SJCRH30 (cell line): ENCODE measurements around the gene RNF25. TPM values are rescaled to one million over a fixed set of nuclear protein-coding genes. Genes with fewer than 3 reads are reported as not detected.
"Not testable (repeated sequence)": the region's sequence is repeated elsewhere in the genome, so short reads cannot be mapped to it uniquely, and the experiment has no call there.

Source experiments
- DNase-seq, 2 experiments: peaks; one replicate each; pipeline ENCODE4 v3.0.0-alpha.2; 2015 to 2020
- H3K27ac ChIP-seq: fragments of 250-450 bp; sonication (Bioruptor Pico); 2 replicates; pipeline ENCODE4 v1.5.1; 2020; ENCODE audit warnings: mild to moderate bottlenecking, moderate library complexity
- H3K27me3 ChIP-seq: fragments of 250-450 bp; sonication (Bioruptor Pico); 2 replicates; pipeline ENCODE4 v1.5.1; 2020; ENCODE audit warnings: mild to moderate bottlenecking, moderate library complexity
- H3K36me3 ChIP-seq: fragments of 250-450 bp; sonication (Bioruptor Pico); 2 replicates; pipeline ENCODE4 v1.5.1; 2020; ENCODE audit warnings: mild to moderate bottlenecking, moderate library complexity
- H3K4me1 ChIP-seq: fragments of 250-450 bp; sonication (Bioruptor Pico); 2 replicates; pipeline ENCODE4 v1.5.1; 2020; ENCODE audit warnings: mild to moderate bottlenecking, moderate library complexity
- H3K4me3 ChIP-seq: fragments of 250-450 bp; sonication (Bioruptor Pico); 2 replicates; pipeline ENCODE4 v1.5.1; 2020; ENCODE audit warnings: mild to moderate bottlenecking, moderate library complexity
- H3K9me3 ChIP-seq: fragments of 250-450 bp; sonication (Bioruptor Pico); replicated peaks from 2 replicates; pipeline ENCODE4 v1.5.1; 2020; ENCODE audit warnings: mild to moderate bottlenecking, moderate library complexity
- total RNA-seq: library from RNA; depleted of rRNA; stranded (reverse); fragments of >200 nt; shearing (Covaris generic); gene quantifications from 2 replicates; pipeline ENCODE4 v1.2.3, GENCODE V29; 2014

RNF25 gene
- total RNA-seq, 1 experiment from 2014 or later: 18.5 TPM

DNA sequence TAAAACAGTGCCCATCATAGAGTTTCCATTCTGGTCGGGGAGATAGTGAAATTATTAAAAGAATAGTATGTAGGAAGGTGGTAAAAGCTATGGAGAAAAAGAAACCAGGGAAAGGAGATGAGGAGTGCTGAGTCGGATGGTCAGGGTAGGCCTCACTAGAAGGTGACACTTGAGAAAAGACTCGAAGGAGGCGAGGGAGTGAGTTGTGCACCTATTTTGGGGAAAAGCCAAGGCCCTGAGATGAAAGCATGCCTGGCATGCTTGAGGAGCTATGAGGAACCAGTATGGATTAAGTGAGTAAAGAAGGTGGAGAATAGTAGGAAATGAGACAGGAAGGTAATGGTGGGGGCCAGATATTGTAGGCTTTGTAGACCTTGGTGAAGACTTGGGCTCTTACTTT, 31.5 kb upstream of the RNF25 start:
- Histone ChIP-seq H3K27me3 (no peaks in the 10 kb centered on the region), H3K4me3 (no peak overlapping the region), H3K4me1 (no peaks in the 10 kb centered on the region), H3K36me3 (no peaks in the 10 kb centered on the region), H3K27ac (no peak overlapping the region), H3K9me3 (no peaks in the 10 kb centered on the region)
- DNase-seq: no peak

- DNase-seq: no peak
- H3K36me3 ChIP-seq: no peaks in the 10 kb centered on the region
- no peaks in the 10 kb centered on the region for H3K4me1 ChIP-seq
- no peaks in the 10 kb centered on the region for H3K27me3 ChIP-seq
- H3K4me3 ChIP-seq: no peak overlapping the region
- no peak overlapping the region for H3K27ac ChIP-seq
- H3K9me3 ChIP-seq: no peaks in the 10 kb centered on the region
Measured at GRCh38 chr2:218701806-218702205, 30.0 kb upstream of the RNF25 start.

DNA sequence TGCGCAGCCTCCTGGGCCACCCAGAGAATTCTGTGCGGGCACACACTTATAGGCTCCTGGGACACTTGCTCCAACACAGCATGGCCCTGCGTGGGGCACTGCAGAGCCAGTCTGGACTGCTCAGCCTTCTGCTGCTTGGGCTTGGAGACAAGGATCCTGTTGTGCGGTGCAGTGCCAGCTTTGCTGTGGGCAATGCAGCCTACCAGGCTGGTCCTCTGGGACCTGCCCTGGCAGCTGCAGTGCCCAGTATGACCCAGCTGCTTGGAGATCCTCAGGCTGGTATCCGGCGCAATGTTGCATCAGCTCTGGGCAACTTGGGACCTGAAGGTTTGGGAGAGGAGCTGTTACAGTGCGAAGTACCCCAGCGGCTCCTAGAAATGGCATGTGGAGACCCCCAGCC, 27.1 kb upstream of the RNF25 start:
- H3K4me1 ChIP-seq: no peaks in the 10 kb centered on the region
- DNase-seq: no peak
- H3K9me3 ChIP-seq: no peaks in the 10 kb centered on the region
- no peak overlapping the region for H3K4me3 ChIP-seq
- H3K27me3 ChIP-seq: no peaks in the 10 kb centered on the region
- no peak overlapping the region for H3K27ac ChIP-seq
- peaks cover under 1% of the 10 kb centered on the region; the same call in 1 of the 2 replicates for H3K36me3 ChIP-seq

GRCh38 chr2:218694405-218695145, 22.8 kb upstream of the RNF25 start:
- H3K4me3 ChIP-seq: no peak overlapping the region
- no peaks in the 10 kb centered on the region for H3K4me1 ChIP-seq
- no peaks in the 10 kb centered on the region for H3K27me3 ChIP-seq
- no peaks in the 10 kb centered on the region for H3K9me3 ChIP-seq
- H3K36me3 ChIP-seq: peaks cover 5% of the 10 kb centered on the region
- no peak for DNase-seq
- no peak overlapping the region for H3K27ac ChIP-seq

DNA sequence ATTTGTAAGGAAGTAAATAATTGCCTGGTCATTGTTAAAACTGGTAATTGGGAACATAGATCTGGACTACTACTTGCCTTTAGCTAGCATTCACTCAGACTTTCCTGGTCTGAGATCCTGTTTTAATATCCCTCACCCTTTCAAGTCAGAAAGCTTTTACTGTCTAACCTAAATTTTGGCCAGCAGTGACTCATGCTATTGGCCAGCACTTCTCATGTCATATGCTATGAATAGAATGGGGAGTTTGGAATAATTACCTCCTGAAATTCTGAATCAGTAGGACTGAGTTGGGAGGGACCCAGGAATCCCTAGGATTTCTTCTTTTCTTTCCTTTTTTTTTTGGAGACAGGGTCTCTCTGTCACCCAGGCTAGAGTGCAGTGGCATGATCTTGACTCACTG, 19.4 kb upstream of the RNF25 start:
- Histone ChIP-seq H3K9me3 (no peaks in the 10 kb centered on the region), H3K4me3 (no peak overlapping the region), H3K36me3 (peaks cover 5% of the 10 kb centered on the region), H3K4me1 (no peaks in the 10 kb centered on the region), H3K27ac (no peak overlapping the region), H3K27me3 (no peaks in the 10 kb centered on the region)
- no peak for DNase-seq

- H3K4me3 ChIP-seq, H3K9me3 ChIP-seq, H3K4me1 ChIP-seq, H3K27me3 ChIP-seq, H3K36me3 ChIP-seq, H3K27ac ChIP-seq: not testable (repeated sequence)
- peak; percentile 65 to 80 for DNase-seq
Measured at GRCh38 chr2:218687400-218688060, 15.7 kb upstream of the RNF25 start.

DNA sequence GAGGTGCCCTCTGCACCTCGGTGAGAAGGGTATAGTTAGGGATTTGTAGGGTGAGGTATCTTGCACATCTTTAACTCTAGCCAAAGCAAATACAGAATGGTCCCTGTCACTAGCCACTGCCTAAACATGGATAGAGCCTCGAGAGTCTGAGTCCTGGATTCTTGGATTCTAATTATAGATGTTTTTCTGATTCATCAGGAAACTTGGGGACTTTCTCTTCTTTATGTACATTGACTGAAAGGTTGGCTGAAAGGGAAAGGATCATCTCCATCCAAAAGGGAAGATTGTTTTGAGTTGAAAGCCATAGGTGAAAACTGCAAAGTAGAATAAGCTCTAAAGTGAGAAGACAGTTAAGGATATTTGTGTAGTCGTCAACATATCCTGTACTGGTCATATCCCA, 8.3 kb upstream of the RNF25 start:
- Histone ChIP-seq H3K4me3 (no peak overlapping the region), H3K9me3 (no peaks in the 10 kb centered on the region), H3K4me1 (no peaks in the 10 kb centered on the region)

GRCh38 chr2:218679119-218679518, 7.3 kb upstream of the RNF25 start:
- Histone ChIP-seq H3K4me3 (no peak overlapping the region), H3K36me3 (no peaks in the 10 kb centered on the region), H3K9me3 (no peaks in the 10 kb centered on the region), H3K27me3 (no peaks in the 10 kb centered on the region), H3K27ac (no peak overlapping the region), H3K4me1 (no peaks in the 10 kb centered on the region)
- DNase-seq: no peak

More for the DNA sequence above, 8.3 kb upstream of the RNF25 start:
- no peak for DNase-seq
- Histone ChIP-seq H3K27me3 (no peaks in the 10 kb centered on the region), H3K27ac (no peak overlapping the region), H3K36me3 (no peaks in the 10 kb centered on the region)

DNA sequence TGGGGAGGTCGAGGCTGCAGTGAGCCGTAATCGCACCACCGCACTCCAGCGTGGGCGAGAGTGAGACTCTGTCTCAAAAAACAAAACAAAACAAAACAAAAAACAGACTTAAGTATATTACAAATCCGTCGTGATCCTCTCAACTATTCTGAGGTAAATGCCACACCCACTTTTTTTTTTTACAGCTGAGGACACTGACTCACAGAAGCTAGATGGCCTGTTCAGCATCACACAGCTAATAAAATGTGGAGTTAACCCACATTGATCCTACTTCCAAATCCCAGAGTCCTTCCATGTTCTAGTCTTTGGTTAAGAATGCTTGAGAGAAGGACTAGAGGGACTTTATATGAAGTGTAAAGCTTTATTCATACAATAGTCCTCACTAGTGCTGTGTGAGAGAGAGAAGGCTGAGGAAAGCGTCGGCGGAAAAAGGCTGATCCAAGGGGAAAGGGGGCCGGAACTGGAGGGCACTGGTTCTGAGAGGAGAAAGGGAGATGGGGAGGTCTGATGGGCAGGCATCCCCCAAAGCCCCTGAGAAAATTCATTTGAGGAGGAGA, 627 bp downstream of the RNF25 start:
- Histone ChIP-seq H3K4me1 (peaks cover 6% of the 10 kb centered on the region), H3K9me3 (no peaks in the 10 kb centered on the region), H3K36me3 (peaks cover 4% of the 10 kb centered on the region), H3K27me3 (no peaks in the 10 kb centered on the region), H3K4me3 (peak overlapping the region; percentile 70), H3K27ac (peak overlapping the region; percentile 76)
- DNase-seq: no peak

DNA sequence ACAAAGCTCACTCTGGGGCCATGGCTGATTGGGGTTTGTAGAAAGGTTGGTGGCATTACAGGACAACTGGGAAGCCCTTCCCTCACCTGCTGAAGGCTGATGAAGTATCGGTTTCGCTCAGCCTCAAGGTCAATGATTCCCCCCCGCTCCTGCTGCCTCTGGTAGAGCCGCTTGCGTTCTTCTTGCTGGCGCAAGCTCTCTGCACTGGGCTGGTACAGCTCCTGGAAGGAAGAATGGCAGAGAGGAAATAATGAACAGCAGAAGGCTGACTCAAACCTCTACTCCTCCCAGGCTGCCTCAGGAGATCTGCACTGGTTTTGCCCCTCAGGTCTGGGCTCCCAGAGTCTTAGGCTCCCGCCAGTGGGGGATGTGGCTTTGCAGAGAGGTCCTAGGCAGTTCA, 7.1 kb downstream of the RNF25 start:
- H3K27me3 ChIP-seq: no peaks in the 10 kb centered on the region
- H3K27ac ChIP-seq: no peak overlapping the region
- no peak for DNase-seq
- no peak overlapping the region for H3K4me3 ChIP-seq
- H3K4me1 ChIP-seq: no peaks in the 10 kb centered on the region
- peaks cover 21% of the 10 kb centered on the region for H3K36me3 ChIP-seq
- H3K9me3 ChIP-seq: no peaks in the 10 kb centered on the region

GRCh38 chr2:218663901-218664300, 7.9 kb downstream of the RNF25 start:
- DNase-seq: no peak
- no peaks in the 10 kb centered on the region for H3K9me3 ChIP-seq
- no peaks in the 10 kb centered on the region for H3K4me1 ChIP-seq
- no peak overlapping the region for H3K27ac ChIP-seq
- H3K36me3 ChIP-seq: peaks cover 21% of the 10 kb centered on the region
- no peak overlapping the region for H3K4me3 ChIP-seq
- H3K27me3 ChIP-seq: no peaks in the 10 kb centered on the region

DNA sequence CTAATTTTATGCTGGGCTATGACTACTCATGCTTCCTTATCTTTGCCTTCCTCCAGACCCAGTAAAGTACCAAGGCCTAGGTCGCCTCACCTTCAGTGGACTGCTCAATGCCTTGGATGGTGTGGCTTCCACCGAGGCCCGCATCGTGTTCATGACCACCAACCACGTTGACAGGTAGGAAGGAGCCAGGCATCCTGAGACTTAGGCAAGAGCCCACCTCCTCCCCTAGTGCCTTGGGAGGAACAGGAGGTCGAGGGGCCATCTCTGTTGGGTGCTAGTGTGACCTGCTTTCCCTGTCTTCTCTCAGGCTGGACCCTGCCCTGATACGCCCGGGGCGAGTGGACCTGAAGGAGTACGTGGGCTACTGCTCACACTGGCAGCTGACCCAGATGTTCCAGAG, 9.0 kb downstream of the RNF25 start:
- H3K27ac ChIP-seq: no peak overlapping the region
- H3K36me3 ChIP-seq: peaks cover 22% of the 10 kb centered on the region
- DNase-seq: no peak
- H3K4me3 ChIP-seq: no peak overlapping the region
- no peaks in the 10 kb centered on the region for H3K9me3 ChIP-seq
- no peaks in the 10 kb centered on the region for H3K4me1 ChIP-seq
- H3K27me3 ChIP-seq: no peaks in the 10 kb centered on the region

DNA sequence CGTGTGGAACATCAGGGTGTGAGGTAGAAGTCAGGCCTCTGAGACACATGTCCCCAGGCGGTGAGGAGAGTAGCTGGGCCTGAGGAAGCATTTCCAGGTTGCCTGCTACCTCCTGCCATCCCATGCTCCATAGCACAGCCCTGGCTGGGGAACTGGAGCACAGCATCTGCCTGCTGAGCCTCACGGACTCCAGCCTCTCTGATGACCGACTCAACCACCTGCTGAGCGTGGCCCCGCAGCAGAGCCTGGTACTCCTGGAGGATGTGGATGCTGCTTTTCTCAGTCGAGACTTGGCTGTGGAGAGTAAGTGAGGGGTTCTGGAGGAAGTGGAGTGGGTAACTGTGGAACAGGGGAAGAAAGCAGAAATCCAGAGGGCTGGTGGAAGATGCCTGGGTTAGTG, 9.4 kb downstream of the RNF25 start:
- Histone ChIP-seq H3K4me1 (no peaks in the 10 kb centered on the region), H3K4me3 (no peak overlapping the region), H3K27me3 (no peaks in the 10 kb centered on the region), H3K27ac (no peak overlapping the region), H3K9me3 (no peaks in the 10 kb centered on the region), H3K36me3 (peaks cover 25% of the 10 kb centered on the region)
- no peak for DNase-seq

GRCh38 chr2:218659988-218660358, 11.8 kb downstream of the RNF25 start:
- Histone ChIP-seq H3K36me3 (peaks cover 16% of the 10 kb centered on the region), H3K4me3 (peak overlapping the region; percentile 74), H3K4me1 (no peaks in the 10 kb centered on the region), H3K9me3 (no peaks in the 10 kb centered on the region), H3K27ac (peak overlapping the region; percentile 48; the same call in 1 of the 2 replicates), H3K27me3 (no peaks in the 10 kb centered on the region)
- DNase-seq: no peak

GRCh38 chr2:218659258-218659987, 12.4 kb downstream of the RNF25 start, which contains the start of the genes BCS1L and ZNF142:
BCS1L (plus strand) TSS chr2:218659683; CDS start chr2:218660988, 1,305 bp downstream.
ZNF142 (minus strand) TSS chr2:218659623; CDS start chr2:218656429, 3,194 bp downstream.
- H3K27ac ChIP-seq: peak within 1 kb of the TSS; percentile 48
- no peaks in the 10 kb centered on the region for H3K9me3 ChIP-seq
- DNase-seq: peak; percentile 92 to 93
- H3K27me3 ChIP-seq: no peaks in the 10 kb centered on the region
- peaks cover 14% of the 10 kb centered on the region for H3K36me3 ChIP-seq
- peak within 1 kb of the TSS; percentile 74 for H3K4me3 ChIP-seq
- no peaks in the 10 kb centered on the region for H3K4me1 ChIP-seq
